Stomach (tissue), 9 donors: ENCODE results near the gene G6PC3. TPM values are rescaled to one million over a fixed set of nuclear protein-coding genes. Genes with fewer than 3 reads are reported as not detected.
"Not testable (repeated sequence)": the region's sequence is repeated elsewhere in the genome, so short reads cannot be mapped to it uniquely, and the experiment has no call there.

ENCODE experiments used
- DNase-seq, 2 donors: peaks; one replicate each; pipeline versions ENCODE4 v3.0.0 to v3.0.0-alpha.2; 2013 to 2019
- H3K27ac ChIP-seq, 5 donors: fragments of 200-600 bp in 4 of 5; sonication (generic) in 4 of 5; one replicate each; pipeline ENCODE4 v1.5.1; 2013 to 2019; ENCODE audit warnings: mild to moderate bottlenecking in 1 of 5, moderate library complexity in 1 of 5
- H3K27me3 ChIP-seq, 3 donors: fragments of 200-600 bp; sonication (generic); one replicate each; pipeline ENCODE4 v1.5.1; 2017 to 2019; ENCODE audit warnings: mixed run types in 1 of 3
- H3K36me3 ChIP-seq, 4 donors: fragments of 200-600 bp; sonication (generic); 1 replicate in 3 of 4; 2 replicates in 1 of 4; pipeline ENCODE4 v1.5.1; 2016 to 2019
- H3K4me1 ChIP-seq, 4 donors: fragments of 200-600 bp; sonication (generic); one replicate each; pipeline ENCODE4 v1.5.1; 2016 to 2019
- H3K4me3 ChIP-seq, 4 donors: fragments of 200-600 bp; sonication (generic) in 3 of 4; one replicate each; pipeline ENCODE4 v1.5.1; 2016 to 2019; ENCODE audit warnings: mild to moderate bottlenecking in 1 of 4
- H3K9me3 ChIP-seq, 4 donors: fragments of 200-600 bp; sonication (generic); one replicate each; pipeline ENCODE4 v1.5.1; 2016 to 2019
- CTCF ChIP-seq, 7 experiments: fragments of 450-650 bp in 4 of 7; fragments of 200-600 bp in 3 of 7; sonication (generic) in 3 of 7; IDR thresholded peaks; one replicate each; pipeline ENCODE4 v1.5.1; 2016 to 2019; ENCODE audit warnings: antibody characterized with exemption in 7 of 7, control low read depth in 2 of 7, mild to moderate bottlenecking in 1 of 7
- EP300 ChIP-seq: sonication (generic); formaldehyde crosslinking; IDR thresholded peaks from one replicate; pipeline ENCODE4 v1.6.1; 2017; ENCODE audit warnings: antibody characterized with exemption
- POLR2A ChIP-seq, 4 donors: fragments of 450-650 bp; IDR thresholded peaks; one replicate each; pipeline ENCODE4 v1.6.1; 2016; ENCODE audit warnings: antibody characterized with exemption in 4 of 4, control low read depth in 2 of 4, mild to moderate bottlenecking in 1 of 4, moderate library complexity in 1 of 4
- POLR2AphosphoS5 ChIP-seq, 3 donors: sonication (generic); formaldehyde crosslinking; IDR thresholded peaks; one replicate each; pipeline ENCODE4 v1.6.1; 2016; ENCODE audit warnings: antibody characterized with exemption in 3 of 3
- WGBS, 5 donors: extraction: QIAGEN DNeasy Blood & Tissue Kit in 3 of 5; methylation state at CpG; one replicate each; pipeline versions ENCODE4 v1.1.5 to v1.1.7; 2013 to 2018; 5-methylcytosine and 5-hydroxymethylcytosine counted together
- intact Hi-C: fragments of 100-400 bp; cut with DNase I; formaldehyde crosslinking; loops from one replicate; pipeline ENCODE4 v1.15.1; 2023; ENCODE audit warnings: low total_unique reads
- polyA plus RNA-seq, 3 donors: library from polyadenylated mRNA; stranded (reverse); fragments of 200-250 nt; gene quantifications; one replicate each; pipeline ENCODE4 v1.2.3, GENCODE V29; 2013
- total RNA-seq, 5 donors: library from RNA; depleted of rRNA; stranded (reverse); fragments of >200 nt; gene quantifications; one replicate each; pipeline versions ENCODE4 v1.1.0 to v1.2.3, GENCODE V29; 2014 to 2016
- donor health status: healthy with polysubstance abuse.
- donor health status: Bipolar disorder and iron deficiency.
- donor health status: healthy.

G6PC3 gene
- total and polyA plus RNA-seq, 8 donors, result 10.5 to 132 (median 39.4) TPM

GRCh38 chr17:44118427-44119050, 48.0 kb downstream of the G6PC3 start:
- intact Hi-C loops, result no loop called here
- Histone ChIP-seq H3K27me3 (no peaks in the 10 kb centered on the region), H3K9me3 (no peaks in the 10 kb centered on the region), H3K4me3 (no peak overlapping the region), H3K4me1 (peaks cover 31 to 88% (median 68%) of the 10 kb centered on the region in 4 donors), H3K36me3 (peaks cover 3 to 43% (median 38%) of the 10 kb centered on the region in 4 donors), H3K27ac (peak overlapping the region in 1 of 5 donors; percentile 8)
- TF ChIP-seq POLR2A (IDR thresholded peaks at IDR 0.05) (no peak), POLR2AphosphoS5 (IDR thresholded peaks at IDR 0.05) (no peak), EP300 (no peak)
- WGBS, 5 donors, result 65 to 78% (median 72%) methylated on average over 9 to 10 of the region's 10 CpGs
- DNase-seq, result no peak

GRCh38 chr17:44119062-44119461, 48.5 kb downstream of the G6PC3 start:
- WGBS, 5 donors, result 19 to 65% (median 40%) methylated on average over 3 to 5 of the region's 5 CpGs
- peaks cover 3 to 38% (median 33%) of the 10 kb centered on the region in 4 donors for H3K36me3 ChIP-seq
- no peaks in the 10 kb centered on the region for H3K27me3 ChIP-seq
- H3K4me1 ChIP-seq, result peaks cover 31 to 85% (median 67%) of the 10 kb centered on the region in 4 donors
- no peaks in the 10 kb centered on the region for H3K9me3 ChIP-seq
- intact Hi-C loops, result no loop called here
- H3K27ac ChIP-seq, result peak overlapping the region in 1 of 5 donors; percentile 8
- DNase-seq, result peak in 1 of 2 donors; percentile 2
- TF ChIP-seq POLR2A (IDR thresholded peaks at IDR 0.05), result no peak
- no peak for TF ChIP-seq EP300
- no peak for TF ChIP-seq CTCF (IDR thresholded peaks at IDR 0.05)
- no peak for TF ChIP-seq POLR2AphosphoS5 (IDR thresholded peaks at IDR 0.05)
- no peak overlapping the region for H3K4me3 ChIP-seq

- H3K4me3 ChIP-seq, result no peak overlapping the region
- no peaks in the 10 kb centered on the region for H3K27me3 ChIP-seq
- TF ChIP-seq POLR2AphosphoS5 (IDR thresholded peaks at IDR 0.05) (no peak), POLR2A (IDR thresholded peaks at IDR 0.05) (no peak), CTCF (IDR thresholded peaks at IDR 0.05) (no peak), EP300 (no peak)
- peak in 1 of 2 donors; percentile 5 for DNase-seq
- 88 to 100% (median 90%) methylated on average over 2 of the region's 2 CpGs for WGBS, 5 donors
- intact Hi-C loops, result no loop called here
- no peaks in the 10 kb centered on the region for H3K9me3 ChIP-seq
- peaks cover 31 to 85% (median 67%) of the 10 kb centered on the region in 4 donors for H3K4me1 ChIP-seq
- H3K36me3 ChIP-seq, result peaks cover 0 to 31% (median 26%) of the 10 kb centered on the region in 4 donors
- H3K27ac ChIP-seq, result no peak overlapping the region
Measured at GRCh38 chr17:44119798-44120197, 49.3 kb downstream of the G6PC3 start.

GRCh38 chr17:44120281-44120680, 49.7 kb downstream of the G6PC3 start:
- Histone ChIP-seq H3K36me3 (peaks cover 0 to 26% (median 21%) of the 10 kb centered on the region in 4 donors), H3K27ac (peak overlapping the region in 1 of 5 donors; percentile 98), H3K4me1 (peaks cover 29 to 81% (median 65%) of the 10 kb centered on the region in 4 donors)
- intact Hi-C loops, H3K27me3 ChIP-seq, H3K9me3 ChIP-seq, H3K4me3 ChIP-seq: not testable (repeated sequence)
- peak in 1 of 2 donors; percentile 3 for DNase-seq
- WGBS, 5 donors, result 92 to 98% (median 94%) methylated on average over 10 to 11 of the region's 11 CpGs

- H3K27ac ChIP-seq, result peak overlapping the region in 2 of 5 donors; percentile 25 to 98
- peak overlapping the region in 1 of 4 donors; percentile 92 for H3K4me3 ChIP-seq
- no peaks in the 10 kb centered on the region for H3K27me3 ChIP-seq
- peaks cover 0 to 18% (median 15%) of the 10 kb centered on the region in 4 donors for H3K36me3 ChIP-seq
- H3K4me1 ChIP-seq, result peaks cover 22 to 73% (median 57%) of the 10 kb centered on the region in 4 donors
- peak in 1 of 2 donors; percentile 37 for DNase-seq
- WGBS, 5 donors, result 49 to 61% (median 57%) methylated on average over 9 of the region's 9 CpGs
- no peak for TF ChIP-seq EP300
- TF ChIP-seq POLR2A (IDR thresholded peaks at IDR 0.05), result no peak
- no peak for TF ChIP-seq POLR2AphosphoS5 (IDR thresholded peaks at IDR 0.05)
- TF ChIP-seq CTCF (IDR thresholded peaks at IDR 0.05), result no peak
- intact Hi-C loops, result no loop called here
- no peaks in the 10 kb centered on the region for H3K9me3 ChIP-seq
Measured at GRCh38 chr17:44120851-44121605, 50.5 kb downstream of the G6PC3 start.
